Measurements from ENCODE around the gene EIF4E1B.

DNA sequence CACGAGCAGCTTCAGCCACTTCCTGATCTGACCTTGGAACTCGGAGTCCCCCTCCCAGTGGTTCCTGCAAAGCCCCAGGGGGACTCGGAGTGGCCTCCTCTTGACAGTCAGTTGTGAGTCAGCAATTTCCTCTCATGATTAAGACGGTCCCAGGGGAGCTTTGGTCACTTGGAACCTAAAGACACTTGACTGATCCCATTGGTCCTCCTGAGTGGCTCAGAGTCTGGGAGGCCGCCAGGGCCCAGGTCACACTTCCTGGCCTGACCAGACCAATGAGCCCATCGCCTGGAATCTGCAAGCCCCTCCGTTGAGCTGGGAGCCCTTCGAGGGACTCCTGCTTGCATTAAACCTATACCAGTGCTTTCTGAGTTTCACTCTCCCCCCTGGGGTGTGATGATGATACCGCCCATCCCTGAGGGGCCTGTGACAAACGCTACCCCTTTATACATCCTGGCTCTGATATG is 45.9 kb downstream of the EIF4E1B start:
- TF ChIP-seq, protein P1, sequence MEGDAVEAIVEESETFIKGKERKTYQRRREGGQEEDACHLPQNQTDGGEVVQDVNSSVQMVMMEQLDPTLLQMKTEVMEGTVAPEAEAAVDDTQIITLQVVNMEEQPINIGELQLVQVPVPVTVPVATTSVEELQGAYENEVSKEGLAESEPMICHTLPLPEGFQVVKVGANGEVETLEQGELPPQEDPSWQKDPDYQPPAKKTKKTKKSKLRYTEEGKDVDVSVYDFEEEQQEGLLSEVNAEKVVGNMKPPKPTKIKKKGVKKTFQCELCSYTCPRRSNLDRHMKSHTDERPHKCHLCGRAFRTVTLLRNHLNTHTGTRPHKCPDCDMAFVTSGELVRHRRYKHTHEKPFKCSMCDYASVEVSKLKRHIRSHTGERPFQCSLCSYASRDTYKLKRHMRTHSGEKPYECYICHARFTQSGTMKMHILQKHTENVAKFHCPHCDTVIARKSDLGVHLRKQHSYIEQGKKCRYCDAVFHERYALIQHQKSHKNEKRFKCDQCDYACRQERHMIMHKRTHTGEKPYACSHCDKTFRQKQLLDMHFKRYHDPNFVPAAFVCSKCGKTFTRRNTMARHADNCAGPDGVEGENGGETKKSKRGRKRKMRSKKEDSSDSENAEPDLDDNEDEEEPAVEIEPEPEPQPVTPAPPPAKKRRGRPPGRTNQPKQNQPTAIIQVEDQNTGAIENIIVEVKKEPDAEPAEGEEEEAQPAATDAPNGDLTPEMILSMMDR (IDR thresholded peaks at IDR 0.05 in 8 of 11, conservative IDR thresholded peaks at IDR 0.05 in 3 of 11): no peak
- no peak for TF ChIP-seq POLR2A (IDR thresholded peaks at IDR 0.05)
- no peak for TF ChIP-seq POLR2AphosphoS5 (IDR thresholded peaks at IDR 0.05)

Measured in spleen (tissue), 7 donors.